ENCODE results near the gene SLC66A2.

Gene SLC66A2

GRCh38 chr18:79952456-79952995, 1.1 kb upstream of the SLC66A2 start:
- DNase-seq (ENCODE audit: low read depth in 2 of 2): no peak

- DNase-seq (ENCODE audit: low read depth in 2 of 2): no peak
These were observed 725 bp downstream of the SLC66A2 start for GRCh38 chr18:79950515-79951341.

- no peak for DNase-seq (ENCODE audit: low read depth in 2 of 2)
These were observed 1.6 kb downstream of the SLC66A2 start for GRCh38 chr18:79949697-79950487.

- no peak for DNase-seq (ENCODE audit: low read depth in 2 of 2)
These were observed 2.6 kb downstream of the SLC66A2 start for GRCh38 chr18:79948719-79949411.

- DNase-seq (ENCODE audit: low read depth in 2 of 2): no peak
These were observed 3.4 kb downstream of the SLC66A2 start for GRCh38 chr18:79947881-79948610.

GRCh38 chr18:79947054-79947755, 4.2 kb downstream of the SLC66A2 start:
- no peak for DNase-seq (ENCODE audit: low read depth in 2 of 2)

GRCh38 chr18:79945118-79946042, 6.1 kb downstream of the SLC66A2 start:
- no peak for DNase-seq (ENCODE audit: low read depth in 2 of 2)

GRCh38 chr18:79944746-79945117, 6.7 kb downstream of the SLC66A2 start:
- DNase-seq (ENCODE audit: low read depth in 2 of 2): no peak

- no peak for DNase-seq (ENCODE audit: low read depth in 2 of 2)
These were observed 7.2 kb downstream of the SLC66A2 start for GRCh38 chr18:79944126-79944731.

- DNase-seq (ENCODE audit: low read depth in 2 of 2): no peak
These were observed 7.8 kb downstream of the SLC66A2 start for GRCh38 chr18:79943608-79944125.

- no peak for DNase-seq (ENCODE audit: low read depth in 2 of 2)
These were observed 8.5 kb downstream of the SLC66A2 start for GRCh38 chr18:79942786-79943607.

- no peak for DNase-seq (ENCODE audit: low read depth in 2 of 2)
These were observed 9.2 kb downstream of the SLC66A2 start for GRCh38 chr18:79942211-79942610.

GRCh38 chr18:79941473-79942119, 9.9 kb downstream of the SLC66A2 start:
- DNase-seq (ENCODE audit: low read depth in 2 of 2): no peak

- no peak for DNase-seq (ENCODE audit: low read depth in 2 of 2)
These were observed 10.5 kb downstream of the SLC66A2 start for GRCh38 chr18:79940814-79941472.

- no peak for DNase-seq (ENCODE audit: low read depth in 2 of 2)
These were observed 11.2 kb downstream of the SLC66A2 start for GRCh38 chr18:79940126-79940813.

- DNase-seq (ENCODE audit: low read depth in 2 of 2): no peak
These were observed 12.4 kb downstream of the SLC66A2 start for GRCh38 chr18:79939096-79939495.

All from stimulated activated CD4-positive, alpha-beta T cell treated with anti-CD3 and anti-CD28 coated beads, Interleukin-12 subunit alpha, Interleukin-12 subunit beta, amount 100 ng/mL, for 24 hours (primary cell).